Spleen (tissue), 11 donors: ENCODE measurements around the gene ZNRD2. TPM values are rescaled to one million over a fixed set of nuclear protein-coding genes. Genes with fewer than 3 reads are reported as not detected.

Source experiments
- DNase-seq: peaks from one replicate; pipeline ENCODE4 v3.0.0-alpha.2; 2020
- H3K27ac ChIP-seq, 8 donors: fragments of 200-600 bp; sonication (generic) in 7 of 8; 1 replicate in 4 of 8; 2 replicates in 4 of 8; pipeline versions ENCODE4 v1.5.0 to v1.8.0; 2016 to 2021; ENCODE audit warnings: inconsistent platforms in 4 of 8, mild to moderate bottlenecking in 4 of 8, moderate library complexity in 1 of 8
- H3K27me3 ChIP-seq, 7 donors: fragments of 200-600 bp; sonication (generic) in 6 of 7; replicated peaks in 1 of 7; 1 replicate in 4 of 7; 2 replicates in 3 of 7; pipeline versions ENCODE4 v1.5.0 to v1.8.0; 2016 to 2021; ENCODE audit warnings: inconsistent platforms in 3 of 7, mild to moderate bottlenecking in 1 of 7
- H3K36me3 ChIP-seq, 6 donors: fragments of 200-600 bp; sonication (generic) in 5 of 6; 1 replicate in 4 of 6; 2 replicates in 2 of 6; pipeline versions ENCODE4 v1.5.0 to v1.8.0; 2016 to 2021; ENCODE audit warnings: inconsistent platforms in 2 of 6
- H3K4me1 ChIP-seq, 6 donors: fragments of 200-600 bp; sonication (generic) in 5 of 6; 1 replicate in 3 of 6; 2 replicates in 3 of 6; pipeline versions ENCODE4 v1.5.0 to v1.8.0; 2016 to 2021; ENCODE audit warnings: inconsistent platforms in 3 of 6
- H3K4me3 ChIP-seq, 8 donors: fragments of 200-600 bp; sonication (generic) in 7 of 8; 1 replicate in 4 of 8; 2 replicates in 4 of 8; pipeline versions ENCODE4 v1.5.0 to v1.8.0; 2016 to 2021; ENCODE audit warnings: inconsistent platforms in 4 of 8, mild to moderate bottlenecking in 4 of 8, moderate library complexity in 2 of 8
- H3K9me3 ChIP-seq, 8 donors: fragments of 200-600 bp; sonication (generic) in 7 of 8; 1 replicate in 4 of 8; 2 replicates in 4 of 8; pipeline versions ENCODE4 v1.5.0 to v1.8.0; 2016 to 2021; ENCODE audit warnings: inconsistent platforms in 4 of 8
- CTCF ChIP-seq, 11 experiments: fragments of 200-600 bp in 7 of 11; fragments of 450-650 bp in 4 of 11; sonication (generic) in 4 of 11; IDR thresholded peaks in 8 of 11; conservative IDR thresholded peaks in 3 of 11; 1 replicate in 7 of 11; 2 replicates in 4 of 11; pipeline versions ENCODE4 v1.4.0 to v1.8.0; 2016 to 2021; ENCODE audit warnings: antibody characterized with exemption in 11 of 11, inconsistent platforms in 4 of 11, mild to moderate bottlenecking in 1 of 11
- POLR2A ChIP-seq, 3 donors: fragments of 450-650 bp; IDR thresholded peaks; one replicate each; pipeline ENCODE4 v1.5.1; 2017; ENCODE audit warnings: antibody characterized with exemption in 3 of 3, mild to moderate bottlenecking in 1 of 3
- POLR2AphosphoS5 ChIP-seq, 3 donors: sonication (generic); formaldehyde crosslinking; IDR thresholded peaks; one replicate each; pipeline ENCODE4 v1.5.1; 2017; ENCODE audit warnings: antibody characterized with exemption in 3 of 3
- WGBS, 5 donors: extraction: QIAGEN DNeasy Blood & Tissue Kit in 3 of 5; methylation state at CpG; one replicate each; pipeline versions ENCODE4 v1.1.5 to v1.1.7; 2013 to 2018; 5-methylcytosine and 5-hydroxymethylcytosine counted together
- intact Hi-C: fragments of 100-400 bp; cut with DNase I; formaldehyde crosslinking; loops from one replicate; pipeline ENCODE4 v1.15.0; 2023; ENCODE audit warnings: low total_unique reads
- polyA plus RNA-seq, 3 donors: library from polyadenylated mRNA; stranded (reverse); fragments of 200-250 nt; gene quantifications; one replicate each; pipeline ENCODE4 v1.2.1, GENCODE V29; 2013
- total RNA-seq, 7 donors: library from RNA; depleted of rRNA in 3 of 7; stranded (reverse); fragments of >200 nt in 3 of 7; fragmentation: NEBNext Ultra II Directional in 4 of 7; extraction: Animal tissue kit (Norgen Biotek cat#: 25700) in 4 of 7; gene quantifications; one replicate each; pipeline versions ENCODE4 v1.1.0 to v1.2.1, GENCODE V29; 2016 to 2021
- donor health status: healthy with polysubstance abuse.
- donor health status: DM: no; HTN: no; CAD: no; lungs with moderate emphysema.
- donor health status: DM: no; HTN: no; CAD: no.
- donor health status: Bipolar disorder and iron deficiency.
- donor health status: healthy.
- donor health status: DM: no; HTN: no; CAD: no.
- donor health status: DM: yes; HTN: yes; CAD: no.

The ZNRD2 gene
- total and polyA plus RNA-seq, 10 donors: 20.9 to 68.8 (median 38.4) TPM

- H3K4me3 ChIP-seq: peak overlapping the region in 4 of 8 donors; percentile 82 to 99 (median 90)
- no peak for TF ChIP-seq POLR2A (IDR thresholded peaks at IDR 0.05)
- no peaks in the 10 kb centered on the region for H3K9me3 ChIP-seq
- H3K27ac ChIP-seq: peak overlapping the region; percentile 65 to 96 (median 85)
- H3K27me3 ChIP-seq: no peaks in the 10 kb centered on the region
- peak; percentile 88 for DNase-seq
- H3K4me1 ChIP-seq: peaks cover 23 to 69% (median 56%) of the 10 kb centered on the region in 6 donors
- H3K36me3 ChIP-seq: peaks cover 0 to 33% (median 17%) of the 10 kb centered on the region in 6 donors
- intact Hi-C loops: no loop called here
- 56 to 70% (median 59%) methylated on average over 12 of the region's 12 CpGs for WGBS, 5 donors
Observed at GRCh38 chr11:65524014-65524740, 46.1 kb upstream of the ZNRD2 start.

GRCh38 chr11:65524741-65525545 is 45.3 kb upstream of the ZNRD2 start, which contains the start of gene SCYL1:
TSS of gene SCYL1 (plus strand) at chr11:65525083. CDS start at chr11:65525154, 71 bp downstream.
- TF ChIP-seq CTCF (IDR thresholded peaks at IDR 0.05 in 8 of 11, conservative IDR thresholded peaks at IDR 0.05 in 3 of 11) (no peak), POLR2AphosphoS5 (IDR thresholded peaks at IDR 0.05) (peak; percentile 87 to 91 (median 89)), POLR2A (IDR thresholded peaks at IDR 0.05) (peak in 1 of 3 donors; percentile 62)
- H3K9me3 ChIP-seq: no peaks in the 10 kb centered on the region
- no peaks in the 10 kb centered on the region for H3K27me3 ChIP-seq
- intact Hi-C loops: no loop called here
- 1 to 2% (median 1%) methylated on average over 33 to 78 of the region's 82 CpGs for WGBS, 5 donors
- H3K4me3 ChIP-seq: peak within 1 kb of the TSS; percentile 68 to 99 (median 87)
- peak within 1 kb of the TSS; percentile 90 to 96 (median 92) for H3K27ac ChIP-seq
- peaks cover 29 to 77% (median 64%) of the 10 kb centered on the region in 6 donors for H3K4me1 ChIP-seq
- peaks cover 0 to 40% (median 18%) of the 10 kb centered on the region in 6 donors for H3K36me3 ChIP-seq
- peak; percentile 96 for DNase-seq

- H3K9me3 ChIP-seq: no peaks in the 10 kb centered on the region
- H3K4me1 ChIP-seq: peaks cover 29 to 86% (median 70%) of the 10 kb centered on the region in 6 donors
- TF ChIP-seq CTCF (IDR thresholded peaks at IDR 0.05 in 8 of 11, conservative IDR thresholded peaks at IDR 0.05 in 3 of 11) (no peak), POLR2A (IDR thresholded peaks at IDR 0.05) (no peak), POLR2AphosphoS5 (IDR thresholded peaks at IDR 0.05) (no peak)
- peak; percentile 81 for DNase-seq
- peak overlapping the region; percentile 68 to 99 (median 87) for H3K4me3 ChIP-seq
- H3K27me3 ChIP-seq: no peaks in the 10 kb centered on the region
- intact Hi-C loops: no loop called here
- 20 to 47% (median 46%) methylated on average over 19 to 31 of the region's 31 CpGs for WGBS, 5 donors
- H3K36me3 ChIP-seq: peaks cover 0 to 49% (median 25%) of the 10 kb centered on the region in 6 donors
- H3K27ac ChIP-seq: peak overlapping the region; percentile 90 to 96 (median 92)
Observed at GRCh38 chr11:65525546-65526480, 44.5 kb upstream of the ZNRD2 start.

GRCh38 chr11:65526744-65527143 is 43.5 kb upstream of the ZNRD2 start:
- peaks cover 29 to 84% (median 70%) of the 10 kb centered on the region in 6 donors for H3K4me1 ChIP-seq
- peak overlapping the region in 1 of 8 donors; percentile 97 for H3K4me3 ChIP-seq
- DNase-seq: peak; percentile 72
- intact Hi-C loops: no loop called here
- H3K27me3 ChIP-seq: no peaks in the 10 kb centered on the region
- H3K27ac ChIP-seq: peak overlapping the region in 1 of 8 donors; percentile 96
- WGBS, 5 donors: 89 to 97% (median 93%) methylated on average over 7 to 8 of the region's 8 CpGs
- no peak for TF ChIP-seq POLR2A (IDR thresholded peaks at IDR 0.05)
- no peak for TF ChIP-seq POLR2AphosphoS5 (IDR thresholded peaks at IDR 0.05)
- no peak for TF ChIP-seq CTCF (IDR thresholded peaks at IDR 0.05 in 8 of 11, conservative IDR thresholded peaks at IDR 0.05 in 3 of 11)
- H3K9me3 ChIP-seq: no peaks in the 10 kb centered on the region
- H3K36me3 ChIP-seq: peaks cover 0 to 58% (median 34%) of the 10 kb centered on the region in 6 donors
